RPMI8226 (cell line): ENCODE results near the gene GSTO2.
"Not testable (repeated sequence)": the region's sequence is repeated elsewhere in the genome, so short reads cannot be mapped to it uniquely, and the experiment has no call there.

ENCODE experiments used
- DNase-seq: peaks from one replicate; pipeline ENCODE4 v3.0.0-alpha.2; 2015

Gene GSTO2

GRCh38 chr10:104268713-104269645 lies at the start of gene GSTO2:
Gene GSTO2, plus strand, starts transcription at chr10:104269184. Its CDS starts 5,732 bp downstream, at chr10:104274916.
- peak; percentile 95 for DNase-seq

DNA sequence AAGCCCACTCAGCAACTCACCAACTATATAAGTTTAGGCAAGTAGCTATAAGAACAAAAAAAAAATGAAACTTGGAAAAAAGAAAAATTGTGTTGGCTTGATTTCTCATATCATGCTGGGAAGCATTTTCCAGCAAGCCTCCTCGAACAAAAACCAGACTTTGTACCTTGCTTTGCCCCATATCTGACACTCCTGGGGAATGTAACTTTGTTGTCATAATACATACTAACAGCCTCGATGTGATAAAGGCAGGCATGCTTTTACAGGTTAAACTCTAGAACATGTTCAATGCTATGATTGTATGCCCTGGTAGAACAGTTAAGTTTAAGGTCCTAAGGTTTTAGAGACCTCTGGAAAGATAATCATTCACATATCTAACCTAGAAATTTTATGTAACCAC lies 48.5 kb upstream of the GSTO2 start:
- no peak for DNase-seq

- no peak for DNase-seq
Measured at GRCh38 chr10:104223304-104223703, 45.7 kb upstream of the GSTO2 start.

DNA sequence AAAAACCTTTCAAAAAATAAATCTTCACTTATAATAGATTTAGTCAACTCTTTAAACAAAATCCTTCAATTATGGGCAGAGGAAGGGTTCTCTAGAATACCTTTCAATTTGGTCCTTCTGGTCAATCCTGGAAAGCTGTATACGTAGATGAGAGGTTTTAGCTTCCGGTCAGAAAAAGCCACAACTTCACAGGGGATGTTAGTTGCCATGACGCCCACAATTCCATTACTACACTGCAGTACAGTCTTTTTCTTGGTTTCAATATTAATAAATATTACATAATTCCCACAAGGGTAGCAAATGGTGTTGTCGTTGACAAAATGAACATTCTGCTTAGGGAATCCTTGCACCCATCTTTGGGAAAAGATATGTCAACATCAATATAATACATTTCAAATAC lies 38.5 kb upstream of the GSTO2 start:
- DNase-seq: no peak

DNA sequence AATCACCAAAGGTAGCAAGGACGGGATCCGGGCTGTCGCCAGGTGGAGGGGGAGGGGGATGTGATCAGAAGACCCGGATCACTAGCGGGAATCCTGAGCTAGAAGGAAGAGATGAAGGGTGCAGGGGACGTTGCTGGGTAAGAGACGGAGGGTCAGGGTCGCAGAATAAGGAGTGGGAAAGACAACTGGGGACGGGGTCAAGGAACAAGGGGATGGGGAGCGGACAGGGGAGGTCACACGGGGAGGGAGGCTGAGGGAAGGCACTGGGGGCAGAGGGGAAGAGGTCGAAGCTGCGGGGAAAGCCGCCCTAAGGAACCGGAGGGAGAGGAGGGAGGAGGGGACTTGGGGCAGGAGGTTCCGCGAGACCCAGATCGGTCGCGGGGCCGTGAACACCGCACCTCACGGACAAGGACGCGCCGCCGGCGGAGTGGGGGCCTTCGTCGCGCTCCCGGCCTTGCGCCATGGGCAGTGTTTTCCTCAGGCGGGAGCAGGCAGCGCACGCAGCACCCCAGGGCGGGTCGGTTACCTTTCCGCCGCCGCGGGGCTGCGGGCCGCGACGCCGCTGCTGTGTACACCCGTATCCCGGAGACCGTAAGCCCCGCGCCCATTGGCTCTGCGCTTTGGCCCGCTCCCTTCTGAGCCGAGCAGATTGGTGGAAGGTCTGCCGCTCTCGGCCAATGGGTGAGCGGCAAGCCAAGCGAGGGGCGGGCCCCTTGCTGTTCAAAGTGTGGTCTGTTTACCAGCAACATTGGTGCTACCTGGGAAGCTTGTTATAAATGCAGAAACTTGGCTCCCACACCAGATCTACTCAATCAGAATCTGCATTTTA lies 37.0 kb upstream of the GSTO2 start, which contains the start of gene CFAP43:
CFAP43 (minus strand) TSS at position 581 of the 829 bp plus-strand sequence; CDS start at position 463, 118 bp downstream.
- DNase-seq: peak; percentile 93

DNA sequence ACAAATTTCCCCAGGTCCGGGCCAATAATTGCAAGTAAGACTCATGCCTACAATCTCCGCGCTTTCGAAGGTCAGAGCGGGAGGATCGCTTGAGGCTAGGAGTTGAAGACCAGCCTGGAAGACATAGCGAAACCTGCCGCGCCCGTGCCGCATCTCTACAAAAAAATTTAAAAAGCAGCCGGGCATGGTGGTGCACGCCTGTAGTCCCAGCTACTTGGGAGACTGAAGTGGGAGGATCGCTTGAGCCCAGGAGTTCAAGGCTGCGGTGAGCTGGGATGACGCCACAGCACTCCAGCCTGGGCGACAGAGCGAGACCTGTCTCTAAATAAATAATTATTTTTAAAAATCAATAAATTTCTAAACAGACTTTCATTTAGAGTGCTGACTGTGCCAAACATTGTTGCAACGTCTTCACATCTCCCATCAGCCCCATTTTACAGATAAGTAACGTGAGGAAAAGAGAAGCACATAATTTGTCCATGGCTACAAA lies 36.3 kb upstream of the GSTO2 start:
- no peak for DNase-seq

DNA sequence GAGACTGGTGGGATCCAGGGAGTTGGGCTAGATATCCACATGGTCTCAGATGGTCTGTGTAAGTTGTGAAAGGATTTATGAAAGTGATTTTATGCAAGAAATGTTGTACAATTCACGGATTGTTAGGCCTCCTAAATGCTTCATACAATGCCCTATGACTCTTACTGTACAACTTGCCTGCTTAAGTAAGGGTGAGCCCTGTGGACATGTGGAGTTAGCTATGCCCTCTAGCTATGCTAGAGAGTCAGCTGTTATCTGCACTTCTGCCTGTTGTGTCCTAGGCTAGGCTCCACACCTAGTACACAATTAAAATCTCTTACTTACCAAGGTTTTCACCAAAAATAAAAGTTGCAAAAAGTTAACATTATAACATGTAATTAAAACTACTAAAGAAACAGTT lies 35.2 kb upstream of the GSTO2 start:
- DNase-seq: no peak

GRCh38 chr10:104234934-104235333 lies 34.0 kb upstream of the GSTO2 start:
- no peak for DNase-seq

DNA sequence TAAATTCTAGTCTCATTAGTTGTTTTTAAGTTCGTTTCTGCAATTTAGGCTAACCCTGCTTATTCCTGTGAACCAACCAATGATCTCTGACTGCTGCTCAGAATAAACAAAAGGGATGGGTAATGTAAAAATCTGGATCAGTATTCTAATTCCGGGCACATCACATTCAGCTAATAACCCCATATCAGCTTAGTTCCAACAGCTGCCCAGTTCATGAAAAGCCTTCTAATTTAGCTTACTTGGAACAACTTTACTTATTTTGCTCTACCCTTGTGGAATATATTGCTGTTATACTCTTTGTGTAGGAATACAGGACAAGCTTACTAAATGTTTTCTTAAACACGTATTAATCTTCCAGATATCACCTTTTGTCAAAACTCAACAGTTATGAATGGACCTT lies 33.2 kb upstream of the GSTO2 start:
- DNase-seq: no peak

DNA sequence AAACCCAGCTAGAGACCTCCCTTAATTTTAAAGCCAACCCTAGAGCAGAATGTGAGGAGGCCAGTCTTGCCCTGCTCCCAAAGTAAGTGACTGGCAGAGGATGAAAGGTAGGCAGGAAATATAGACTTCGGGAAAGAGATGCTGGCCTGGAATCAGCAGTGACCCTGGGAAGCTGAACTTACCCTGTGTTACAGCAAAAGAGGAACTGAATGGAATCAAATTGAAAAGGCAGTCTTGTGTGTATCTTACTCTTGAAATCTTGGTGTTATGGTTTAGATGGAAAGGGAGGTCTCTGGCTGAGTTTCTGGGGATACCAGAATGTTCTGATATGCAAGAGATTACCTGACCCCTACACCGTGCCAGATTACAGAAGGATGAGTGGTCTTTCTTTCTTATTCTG lies 28.9 kb upstream of the GSTO2 start:
- no peak for DNase-seq

DNA sequence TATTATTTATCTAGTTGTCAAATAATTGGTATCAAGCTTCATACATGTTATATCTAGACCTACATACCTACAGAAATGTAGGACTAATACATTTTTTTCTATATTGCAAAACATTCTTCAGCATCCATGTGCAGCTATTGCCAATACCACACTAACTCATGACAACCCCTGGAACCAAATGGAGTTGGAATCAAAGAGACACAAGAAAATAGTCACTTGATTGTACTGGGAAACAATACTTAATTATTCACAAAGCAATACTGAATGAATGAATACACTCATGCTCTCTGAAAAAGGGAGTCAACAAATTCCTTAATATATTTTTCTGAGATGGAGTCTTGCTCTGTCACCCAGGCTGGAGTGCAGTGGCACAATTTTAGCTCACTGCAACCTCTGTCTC lies 26.4 kb upstream of the GSTO2 start:
- no peak for DNase-seq

GRCh38 chr10:104243009-104243408 lies 26.0 kb upstream of the GSTO2 start:
- not testable (repeated sequence) for DNase-seq

DNA sequence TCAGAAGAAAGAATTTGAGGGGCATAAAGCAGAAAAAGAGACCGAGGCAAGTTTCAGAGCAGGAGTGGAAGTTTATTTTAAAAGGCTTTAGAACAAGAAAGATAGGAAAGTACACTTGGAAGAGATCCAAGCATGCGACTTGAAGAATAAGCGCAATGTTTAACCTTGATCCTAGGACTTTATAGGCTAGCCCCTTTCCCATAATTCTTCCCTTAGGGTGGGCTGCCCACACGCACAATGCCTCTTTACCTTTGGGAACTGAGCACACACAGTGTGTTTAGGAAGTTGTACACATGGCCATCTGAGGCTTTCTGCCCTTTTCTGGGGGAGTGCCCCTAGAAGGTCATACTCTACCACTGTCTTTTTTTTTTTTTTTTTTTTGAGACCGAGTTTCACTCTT lies 25.5 kb upstream of the GSTO2 start:
- no peak for DNase-seq

- DNase-seq: no peak
Measured at GRCh38 chr10:104245066-104245632, 23.8 kb upstream of the GSTO2 start.

GRCh38 chr10:104246976-104247375 lies 22.0 kb upstream of the GSTO2 start:
- no peak for DNase-seq

- DNase-seq: no peak
Measured at GRCh38 chr10:104247513-104248146, 21.4 kb upstream of the GSTO2 start.

- not testable (repeated sequence) for DNase-seq
Measured at GRCh38 chr10:104248931-104249330, 20.1 kb upstream of the GSTO2 start.

DNA sequence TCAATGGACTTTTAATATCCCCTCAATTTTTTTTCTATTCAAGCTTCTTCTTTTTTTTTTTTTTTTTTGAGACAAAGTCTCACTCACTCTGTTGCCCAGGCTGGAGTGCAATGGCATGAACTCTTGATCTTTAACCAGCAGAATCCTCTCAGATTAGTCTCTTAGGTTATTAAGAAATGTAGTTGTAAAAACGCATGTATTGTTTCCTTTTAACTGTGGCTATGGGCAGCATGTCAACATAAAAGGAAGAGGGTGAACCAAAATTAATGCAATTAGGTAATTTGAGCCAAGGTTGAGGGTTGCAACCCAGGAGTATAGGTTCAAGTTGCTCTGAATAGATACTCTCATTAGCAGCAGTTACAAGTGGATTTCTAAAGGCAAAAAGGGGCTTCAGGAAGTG lies 18.6 kb upstream of the GSTO2 start:
- DNase-seq: no peak

DNA sequence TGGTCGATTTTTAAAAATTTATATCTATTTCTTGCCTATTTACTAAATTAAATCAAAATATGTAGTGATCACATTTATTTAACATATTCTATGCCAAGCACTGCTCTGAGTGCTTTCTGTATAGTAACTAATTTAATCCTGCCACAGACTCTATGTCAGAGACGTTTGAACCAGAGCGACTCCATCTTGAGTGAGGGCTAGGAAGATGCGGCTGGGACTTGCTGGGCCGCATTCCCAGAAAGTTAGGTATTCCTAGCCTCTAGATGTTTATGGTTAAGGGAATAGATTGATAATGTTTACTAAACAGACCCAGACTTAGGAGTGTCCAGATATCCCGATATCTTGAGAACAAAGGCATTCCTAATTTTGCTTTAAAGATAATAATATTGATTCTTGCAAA lies 17.5 kb upstream of the GSTO2 start:
- DNase-seq: no peak

DNA sequence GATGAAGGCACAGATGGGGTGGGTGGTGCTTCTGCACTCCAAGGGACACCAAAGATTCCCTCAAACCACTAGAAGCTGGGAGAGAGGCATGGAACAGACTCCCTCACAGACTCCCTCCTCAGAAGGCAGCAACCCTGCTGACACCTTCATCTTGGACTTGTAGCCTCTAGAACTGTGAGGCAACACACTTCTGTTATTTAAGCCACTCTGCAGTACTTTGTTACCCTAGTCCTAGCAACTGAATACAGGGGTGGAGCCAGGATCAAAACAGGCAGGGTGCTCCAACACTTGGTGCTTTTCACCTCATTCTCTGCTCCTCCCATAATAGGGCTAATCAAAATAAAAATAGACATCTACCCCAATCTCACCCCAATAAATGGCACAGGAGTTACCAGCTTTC lies 16.6 kb upstream of the GSTO2 start:
- DNase-seq: no peak

DNA sequence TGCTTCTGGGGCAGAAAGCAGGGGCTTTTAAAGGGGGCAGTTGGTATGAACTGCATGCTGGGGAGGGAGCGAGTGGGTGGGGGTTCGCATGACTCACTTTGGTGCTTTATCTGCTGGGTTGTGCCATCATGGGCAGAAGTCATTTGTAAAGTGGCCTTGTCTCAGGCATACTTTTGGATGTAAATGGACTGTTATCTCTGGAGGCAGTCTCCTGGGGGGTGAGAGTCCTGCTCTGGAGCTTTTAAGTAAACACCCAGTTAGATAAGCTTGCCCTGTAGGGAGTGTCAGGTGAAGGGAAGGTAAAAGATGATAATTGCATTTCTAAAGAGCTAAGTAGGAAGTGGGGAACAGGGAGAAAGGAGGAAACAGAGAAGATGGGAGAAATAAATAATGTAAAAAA lies 15.9 kb upstream of the GSTO2 start:
- no peak for DNase-seq

DNA sequence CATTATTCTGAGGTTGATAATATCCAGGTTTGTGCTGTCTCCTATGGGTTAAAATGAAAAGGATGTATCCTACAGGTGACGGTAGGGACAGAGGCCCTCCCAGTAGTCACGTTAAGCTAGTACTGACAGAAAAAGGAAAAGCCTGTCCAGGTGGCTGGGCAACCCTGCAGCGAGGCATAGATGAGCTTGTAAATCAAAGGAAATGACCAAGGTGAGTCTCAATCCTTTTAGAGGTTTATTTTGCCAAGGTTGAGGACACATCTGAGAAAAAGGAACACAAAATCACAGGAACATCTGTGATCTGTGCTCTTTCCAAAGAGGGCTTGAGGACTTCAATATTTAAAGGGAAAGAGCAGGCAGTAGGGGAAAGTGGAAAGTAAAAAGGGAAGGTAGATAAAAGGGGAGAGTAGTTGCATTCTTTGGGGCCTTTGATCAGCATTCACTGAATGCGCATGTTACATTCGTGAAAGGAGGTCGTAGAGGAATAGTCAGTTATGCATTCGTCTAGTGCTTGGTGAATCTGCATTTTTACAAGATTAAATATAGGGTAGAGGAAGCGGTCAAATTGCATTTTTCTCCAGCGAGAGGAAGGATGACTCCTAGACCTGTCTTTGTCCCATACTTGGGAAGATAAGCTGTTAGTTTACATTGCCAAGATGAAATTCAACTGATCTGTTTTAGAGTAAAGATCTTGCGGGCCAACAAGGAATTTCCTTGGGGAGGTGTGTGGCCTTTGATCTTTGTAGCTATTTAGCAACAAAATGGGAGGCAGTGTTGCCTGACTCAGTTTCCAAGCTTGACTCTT lies 15.2 kb upstream of the GSTO2 start:
- no peak for DNase-seq
